H9 (cell line): ENCODE measurements around the gene SLC25A12. TPM values are rescaled to one million over a fixed set of nuclear protein-coding genes. Genes with fewer than 3 reads are reported as not detected.

Experiments
- DNase-seq: peaks from one replicate; pipeline ENCODE4 v3.0.0-alpha.2; 2017
- H2AFZ ChIP-seq: one replicate; pipeline ENCODE4 v1.6.1; 2013; ENCODE audit warnings: mild to moderate bottlenecking, low read length, control low read depth, moderate library complexity
- H2AK5ac ChIP-seq: 2 replicates; pipeline ENCODE4 v1.6.1; 2013; ENCODE audit warnings: low read length, control low read depth, mixed read lengths; ENCODE audit not compliant: insufficient read length
- H2BK120ac ChIP-seq: one replicate; pipeline ENCODE4 v1.6.1; 2013; ENCODE audit warnings: low read depth, mild to moderate bottlenecking, low read length, control low read depth, inconsistent platforms; ENCODE audit not compliant: poor library complexity, severe bottlenecking
- H2BK12ac ChIP-seq: 2 replicates; pipeline ENCODE4 v1.6.1; 2013; ENCODE audit warnings: low read length, control low read depth, mixed read lengths, low read depth; ENCODE audit not compliant: insufficient read length
- H2BK15ac ChIP-seq: 2 replicates; pipeline ENCODE4 v1.6.1; 2013; ENCODE audit warnings: low read depth, low read length, control low read depth
- H2BK20ac ChIP-seq: one replicate; pipeline ENCODE4 v1.6.1; 2013; ENCODE audit warnings: low read depth, mild to moderate bottlenecking, low read length, control low read depth, inconsistent platforms; ENCODE audit not compliant: poor library complexity, severe bottlenecking
- H2BK5ac ChIP-seq: 2 replicates; pipeline ENCODE4 v1.6.1; 2013; ENCODE audit warnings: low read length, control low read depth, mixed read lengths; ENCODE audit not compliant: insufficient read length
- H3K14ac ChIP-seq: 2 replicates; pipeline ENCODE4 v1.6.1; 2013; ENCODE audit warnings: low read length, control low read depth; ENCODE audit not compliant: insufficient read depth
- H3K18ac ChIP-seq: 2 replicates; pipeline ENCODE4 v1.6.1; 2013; ENCODE audit warnings: low read depth, mild to moderate bottlenecking, mixed read lengths, low read length, control low read depth; ENCODE audit not compliant: insufficient read length
- H3K23ac ChIP-seq: 2 replicates; pipeline ENCODE4 v1.6.1; 2013; ENCODE audit warnings: low read length, control low read depth, mixed read lengths, low read depth; ENCODE audit not compliant: insufficient read length
- H3K23me2 ChIP-seq: 2 replicates; pipeline ENCODE4 v1.6.1; 2013; ENCODE audit warnings: low read depth, mild to moderate bottlenecking, mixed read lengths, low read length, control low read depth; ENCODE audit not compliant: insufficient read length, poor library complexity, severe bottlenecking
- H3K27ac ChIP-seq: 2 replicates; pipeline ENCODE4 v1.5.1; 2013; ENCODE audit warnings: low read length, control low read depth, mixed read lengths, low read depth; ENCODE audit not compliant: insufficient read length
- H3K27me3 ChIP-seq: 2 replicates; pipeline ENCODE4 v1.6.1; 2013; ENCODE audit warnings: low read length, control low read depth, inconsistent platforms; ENCODE audit not compliant: insufficient read depth
- H3K4ac ChIP-seq: 2 replicates; pipeline ENCODE4 v1.6.1; 2013; ENCODE audit warnings: low read depth, mild to moderate bottlenecking, control low read depth, inconsistent platforms, low read length, moderate library complexity
- H3K4me1 ChIP-seq: 2 replicates; pipeline ENCODE4 v1.6.1; 2013; ENCODE audit warnings: low read length, control low read depth, inconsistent platforms; ENCODE audit not compliant: insufficient read depth
- H3K4me2 ChIP-seq: 2 replicates; pipeline ENCODE4 v1.6.1; 2013; ENCODE audit warnings: low read length, control low read depth, mixed read lengths; ENCODE audit not compliant: insufficient read length, insufficient read depth
- H3K56ac ChIP-seq: 2 replicates; pipeline ENCODE4 v1.6.1; 2013; ENCODE audit warnings: low read depth, mild to moderate bottlenecking, mixed read lengths, low read length, control low read depth; ENCODE audit not compliant: insufficient read length
- H3K79me1 ChIP-seq: 2 replicates; pipeline ENCODE4 v1.6.1; 2013; ENCODE audit warnings: low read depth, mild to moderate bottlenecking, moderate library complexity, low read length, control low read depth, inconsistent platforms; ENCODE audit not compliant: insufficient read depth, poor library complexity, severe bottlenecking
- H3K79me2 ChIP-seq: 2 replicates; pipeline ENCODE4 v1.6.1; 2013; ENCODE audit warnings: low read length, control low read depth, inconsistent platforms; ENCODE audit not compliant: insufficient read depth
- H3K9ac ChIP-seq: 2 replicates; pipeline ENCODE4 v1.6.1; 2013; ENCODE audit warnings: low read length, control low read depth, mixed read lengths; ENCODE audit not compliant: insufficient read length; ENCODE audit errors: extremely low read depth
- H3K9me3 ChIP-seq: one replicate; pipeline ENCODE4 v1.6.1; 2013; ENCODE audit warnings: low read depth, low read length, inconsistent platforms; ENCODE audit not compliant: control insufficient read depth
- H3T11ph ChIP-seq: one replicate; pipeline ENCODE4 v1.6.1; 2013; ENCODE audit warnings: mild to moderate bottlenecking, low read length, control low read depth, inconsistent platforms
- H4K20me1 ChIP-seq: one replicate; pipeline ENCODE4 v1.6.1; 2013; ENCODE audit not compliant: control insufficient read depth, insufficient read length, insufficient read depth
- H4K5ac ChIP-seq: 2 replicates; pipeline ENCODE4 v1.6.1; 2013; ENCODE audit warnings: low read depth, mild to moderate bottlenecking, mixed read lengths, low read length, control low read depth; ENCODE audit not compliant: insufficient read length
- H4K8ac ChIP-seq: replicated peaks from 2 replicates; pipeline ENCODE4 v1.6.1; 2013; ENCODE audit warnings: low read length, control low read depth, mixed read lengths, low read depth; ENCODE audit not compliant: insufficient read length
- H4K91ac ChIP-seq: 2 replicates; pipeline ENCODE4 v1.6.1; 2013; ENCODE audit warnings: low read depth, mild to moderate bottlenecking, moderate library complexity, mixed read lengths, low read length, control low read depth; ENCODE audit not compliant: insufficient read length
- H3K27ac Mint-ChIP-seq, 3 experiments: 2 replicates in 2 of 3; 3 replicates in 1 of 3; pipeline ENCODE4 v1.8.0; 2020 to 2021; ENCODE audit warnings: mixed read lengths in 3 of 3, mild to moderate bottlenecking in 1 of 3, moderate library complexity in 1 of 3
- H3K27me3 Mint-ChIP-seq: 2 replicates; pipeline ENCODE4 v1.8.0; 2021; ENCODE audit warnings: low read depth, mild to moderate bottlenecking, moderate library complexity, mixed read lengths
- H3K36me3 Mint-ChIP-seq, 3 experiments: 2 replicates in 2 of 3; 3 replicates in 1 of 3; pipeline ENCODE4 v1.8.0; 2020 to 2021; ENCODE audit warnings: low read depth in 3 of 3, mixed read lengths in 3 of 3; ENCODE audit not compliant: insufficient read depth in 1 of 3
- H3K4me1 Mint-ChIP-seq, 2 experiments: 2 replicates each; pipeline ENCODE4 v1.8.0; 2020; ENCODE audit warnings: mixed read lengths in 2 of 2
- H3K4me3 Mint-ChIP-seq, 2 experiments: 2 replicates in 1 of 2; 3 replicates in 1 of 2; pipeline ENCODE4 v1.8.0; 2020 to 2021; ENCODE audit warnings: mild to moderate bottlenecking in 2 of 2, mixed read lengths in 2 of 2, moderate library complexity in 1 of 2
- H3K9me3 Mint-ChIP-seq, 2 experiments: 2 replicates in 1 of 2; 3 replicates in 1 of 2; pipeline ENCODE4 v1.8.0; 2020; ENCODE audit warnings: mild to moderate bottlenecking in 2 of 2, mixed read lengths in 2 of 2, moderate library complexity in 1 of 2
- CTCF ChIP-seq: fragments of 200-600 bp; sonication (generic); conservative IDR thresholded peaks from 3 replicates; pipeline ENCODE4 v1.8.0; 2021; ENCODE audit warnings: antibody characterized with exemption, mild to moderate bottlenecking
- WGBS: extraction: QIAGEN DNeasy Blood & Tissue Kit; methylation state at CpG from one replicate; pipeline ENCODE4 v1.1.7; 2013; ENCODE audit warnings: missing lambda C conversion rate, low lambda C conversion rate, mixed read lengths; ENCODE audit not compliant: insufficient read length; ENCODE audit errors: extremely low coverage; 5-methylcytosine and 5-hydroxymethylcytosine counted together
- total RNA-seq: library from RNA; stranded (reverse); gene quantifications from 2 replicates; pipeline ENCODE4 v1.2.1, GENCODE V29; 2021

SLC25A12 gene
- total RNA-seq, 1 experiment from 2014 or later, result 10.1 TPM

- no peaks in the 10 kb centered on the region for H3K9me3 Mint-ChIP-seq
- no peaks in the 10 kb centered on the region for H3K79me1 ChIP-seq
- no peak overlapping the region for H2AFZ ChIP-seq
Measured at GRCh38 chr2:171874517-171874916, 19.5 kb downstream of the SLC25A12 start.

More at GRCh38 chr2:171874517-171874916, 19.5 kb downstream of the SLC25A12 start:
- H2BK20ac ChIP-seq, result no peak overlapping the region
- no peaks in the 10 kb centered on the region for H3K27me3 ChIP-seq
- no peak overlapping the region for H2BK15ac ChIP-seq
- H3K27ac ChIP-seq, result no peak overlapping the region
- no peak overlapping the region for H3K9ac ChIP-seq
- H3K79me2 ChIP-seq, result no peaks in the 10 kb centered on the region
- Mint-ChIP-seq H3K27me3 (no peaks in the 10 kb centered on the region), H3K4me3 (no peak overlapping the region), H3K27ac (no peak overlapping the region), H3K36me3 (peaks cover 10 to 23% (median 13%) of the 10 kb centered on the region in 3 experiments), H3K4me1 (no peaks in the 10 kb centered on the region)
- no peaks in the 10 kb centered on the region for H3K4me1 ChIP-seq
- no peak overlapping the region for H4K5ac ChIP-seq
- no peak overlapping the region for H3K14ac ChIP-seq
- H2AK5ac ChIP-seq, result no peak overlapping the region
- no CpG with 5 or more reads among the region's 1 CpG for WGBS
- no peak overlapping the region for H3K18ac ChIP-seq
- H3K23ac ChIP-seq, result no peak overlapping the region
- no peak for DNase-seq
- H4K8ac ChIP-seq, result no peak overlapping the region
- no peak for TF ChIP-seq CTCF
- H2BK120ac ChIP-seq, result no peak overlapping the region
- H3K56ac ChIP-seq, result no peak overlapping the region
- H2BK12ac ChIP-seq, result no peak overlapping the region
- H3T11ph ChIP-seq, result no peak overlapping the region
- no peaks in the 10 kb centered on the region for H3K9me3 ChIP-seq
- no peaks in the 10 kb centered on the region for H3K23me2 ChIP-seq
- H4K91ac ChIP-seq, result no peak overlapping the region
- no peaks in the 10 kb centered on the region for H4K20me1 ChIP-seq
- H2BK5ac ChIP-seq, result no peak overlapping the region
- no peak overlapping the region for H3K4ac ChIP-seq
- no peak overlapping the region for H3K4me2 ChIP-seq
